EL (cell line): Measurements from ENCODE around the gene GPHN.
"Not testable (repeated sequence)": the region's sequence is repeated elsewhere in the genome, so short reads cannot be mapped to it uniquely, and the experiment has no call there.

Source experiments
- DNase-seq: peaks from one replicate; pipeline ENCODE4 v3.0.0-alpha.2; 2016

Gene GPHN

DNA sequence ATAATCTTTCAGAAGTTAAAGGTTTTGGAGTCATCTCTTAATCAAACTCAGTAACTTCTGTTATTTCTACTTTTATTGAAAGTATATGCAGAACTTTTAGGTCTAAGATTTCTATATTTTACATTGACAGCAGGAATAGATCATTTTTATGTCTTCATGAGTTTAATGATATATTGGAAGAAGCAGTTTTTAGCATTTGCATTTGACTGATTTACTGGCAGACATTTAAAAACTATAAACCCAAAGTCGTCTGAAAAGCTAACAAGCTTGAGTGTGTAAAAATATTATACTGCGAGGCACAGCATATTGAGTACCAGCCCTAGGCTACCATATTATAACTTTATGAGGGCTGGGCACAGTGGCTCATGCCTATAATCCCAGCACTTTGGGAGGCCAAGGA, 467.3 kb downstream of the GPHN start:
- no peak for DNase-seq

DNA sequence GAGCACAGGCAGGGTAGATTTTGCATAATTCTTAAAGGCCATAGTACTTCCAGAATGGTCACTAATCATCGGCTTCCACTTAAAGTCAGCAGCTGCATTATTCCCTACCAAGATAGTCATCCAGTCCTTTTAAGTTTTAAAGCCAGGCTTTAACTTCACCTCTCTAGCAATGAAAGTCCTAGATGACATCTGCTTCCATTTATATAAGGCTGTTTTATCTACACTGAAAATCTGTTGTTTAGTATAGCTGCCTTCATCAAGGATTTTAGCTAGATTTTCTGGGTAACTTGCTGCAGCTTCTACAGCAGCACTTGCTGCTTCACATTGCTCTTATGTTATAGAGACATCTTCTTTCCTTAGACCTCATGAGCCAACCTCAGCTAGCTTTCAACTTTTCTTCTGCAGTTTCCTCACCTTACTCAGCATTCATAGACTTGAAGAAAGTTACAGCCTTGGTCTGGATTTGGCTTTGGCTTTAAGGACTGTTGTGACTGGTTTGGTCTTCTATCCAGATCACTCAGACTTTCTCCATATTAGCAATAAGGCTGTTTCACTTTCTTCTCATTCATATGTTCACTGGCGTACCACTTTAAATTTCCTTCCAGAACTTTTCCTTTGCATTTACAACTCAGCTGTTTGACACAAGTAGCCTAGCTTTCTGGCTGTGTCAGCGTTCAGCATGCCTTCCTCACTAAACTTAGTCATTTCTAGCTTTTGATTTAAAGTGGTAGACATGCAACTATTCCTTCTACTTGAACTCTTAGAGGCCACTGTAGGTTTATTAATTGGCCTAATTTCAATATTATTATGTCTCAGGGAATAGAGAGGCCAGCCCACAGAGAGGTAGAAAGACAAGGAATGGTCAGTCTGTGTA, 471.4 kb downstream of the GPHN start:
- DNase-seq = peak; percentile 8

DNA sequence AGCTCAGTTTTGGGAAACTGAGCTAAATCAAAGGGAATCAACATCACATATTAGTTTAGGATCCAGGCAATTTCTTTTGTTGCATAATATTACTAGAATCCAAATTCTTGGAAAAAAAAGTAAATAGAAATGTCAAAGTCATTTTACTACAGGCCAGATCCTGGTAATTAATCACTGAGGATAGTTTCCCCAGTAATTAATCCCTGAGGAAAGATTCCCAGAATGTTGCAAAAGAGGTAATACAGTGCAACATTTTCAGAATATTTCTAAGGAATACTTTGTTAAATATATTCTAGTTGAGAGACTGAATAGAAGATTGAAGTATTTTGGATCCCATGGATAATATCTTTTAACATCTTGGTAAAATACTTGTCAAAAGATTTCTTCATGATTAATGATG, 474.3 kb downstream of the GPHN start:
- no peak for DNase-seq

DNA sequence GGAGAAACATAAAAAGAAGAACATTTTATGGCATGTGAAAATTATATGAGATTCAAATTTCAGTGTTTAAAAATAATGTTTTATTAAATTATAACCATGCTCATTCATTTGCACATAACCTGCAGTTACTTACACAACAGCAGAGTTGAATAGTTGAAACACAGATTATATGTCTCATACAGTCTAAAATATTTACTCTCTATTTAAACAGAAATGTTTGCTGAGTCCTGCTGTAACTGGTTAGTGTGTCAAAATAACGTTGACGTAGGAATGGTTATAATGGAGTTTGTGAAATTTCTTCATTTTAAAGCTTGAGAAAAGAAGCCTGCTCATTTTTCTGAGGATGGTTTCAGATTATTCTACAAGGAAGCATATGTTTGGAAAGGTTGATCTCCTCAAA, 484.8 kb downstream of the GPHN start:
- DNase-seq = no peak

DNA sequence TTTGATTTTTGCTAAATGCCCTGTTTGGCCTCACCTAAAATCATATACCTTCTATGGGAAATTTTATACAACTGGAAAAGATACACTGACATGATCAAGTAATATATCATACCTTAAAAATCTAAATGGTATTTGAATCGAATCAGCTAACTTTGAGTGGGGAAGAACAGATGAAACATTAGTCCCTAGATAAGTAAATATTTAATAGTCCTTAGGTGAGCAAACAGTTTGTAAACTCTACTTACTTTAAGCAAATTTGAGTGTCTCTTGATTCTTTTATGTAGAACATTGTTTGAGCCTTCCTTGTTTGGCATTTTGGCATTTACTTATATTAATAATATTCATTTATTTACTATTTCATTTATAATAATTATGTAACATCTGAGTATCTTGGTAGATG, 485.6 kb downstream of the GPHN start:
- DNase-seq = no peak

DNA sequence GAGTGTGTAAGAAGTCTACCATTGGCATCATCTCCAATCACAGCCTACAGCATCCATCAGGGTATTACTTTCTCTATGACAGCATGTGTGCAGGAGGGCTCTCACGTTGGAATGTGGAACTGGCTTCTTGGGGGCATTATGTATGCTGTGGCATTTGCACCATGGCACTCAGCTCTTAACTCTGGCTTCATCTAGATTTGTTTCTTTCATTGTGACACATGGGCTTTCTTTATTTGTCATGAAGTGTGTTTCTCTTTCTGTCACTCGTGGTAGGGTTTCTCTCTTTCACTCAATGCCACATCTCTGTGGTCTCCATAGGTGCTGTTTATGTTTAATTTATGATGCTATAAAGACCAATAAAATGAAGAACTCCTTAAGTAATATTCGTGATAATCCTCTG, 490.1 kb downstream of the GPHN start:
- DNase-seq = no peak

DNA sequence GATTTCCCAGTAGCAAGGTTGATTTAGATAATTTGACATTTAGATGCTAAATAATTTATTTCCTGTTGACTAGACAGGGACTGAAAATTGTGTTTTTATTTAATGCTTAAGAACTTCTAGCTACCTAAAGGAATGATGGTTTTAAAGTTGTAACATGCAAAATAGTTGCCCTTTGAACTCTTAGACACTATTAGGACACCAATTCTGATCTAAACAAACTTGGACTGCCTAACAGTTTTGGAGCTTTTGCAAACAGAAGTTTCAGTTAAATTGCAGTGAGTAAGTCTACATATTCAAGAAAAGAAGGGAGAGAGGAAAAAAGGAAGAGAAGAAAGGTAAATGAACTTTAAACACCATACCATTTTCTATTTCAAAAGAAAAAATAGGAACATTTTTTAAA, 492.0 kb downstream of the GPHN start:
- DNase-seq = no peak

DNA sequence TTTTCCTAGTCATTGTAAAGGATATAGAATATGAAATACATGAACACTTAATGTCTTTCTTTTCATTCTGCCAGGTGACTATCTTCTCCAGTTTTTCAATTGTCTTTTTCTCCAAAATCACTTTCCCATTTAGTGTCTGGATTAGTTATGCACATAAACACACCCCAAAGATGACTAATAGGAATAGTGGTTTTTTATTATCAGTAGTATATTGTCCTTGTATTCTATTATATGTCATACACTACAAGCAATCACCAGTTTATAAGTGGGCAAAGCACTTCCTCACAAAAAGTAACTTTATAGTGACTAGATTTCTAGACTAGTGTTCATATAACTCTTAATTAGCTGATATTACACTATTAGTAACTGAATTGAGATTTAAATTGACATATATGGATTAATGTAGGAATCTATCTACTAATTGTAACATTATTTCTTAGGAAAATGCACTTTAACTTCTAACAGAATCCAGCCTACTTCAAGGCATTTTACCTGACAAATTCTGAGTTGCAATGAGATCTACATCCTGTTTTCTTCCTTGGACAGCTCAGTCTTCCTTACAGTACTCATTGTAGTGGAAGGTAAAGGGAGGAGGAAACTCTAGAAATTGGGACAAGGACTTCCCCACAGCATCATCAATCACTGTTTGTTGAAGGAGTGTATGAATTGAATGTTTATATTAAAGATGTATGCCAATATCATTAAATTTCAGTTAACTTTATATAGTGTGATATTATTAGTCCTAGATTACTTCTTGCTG, 495.2 kb downstream of the GPHN start:
- peak; percentile 23 for DNase-seq

DNA sequence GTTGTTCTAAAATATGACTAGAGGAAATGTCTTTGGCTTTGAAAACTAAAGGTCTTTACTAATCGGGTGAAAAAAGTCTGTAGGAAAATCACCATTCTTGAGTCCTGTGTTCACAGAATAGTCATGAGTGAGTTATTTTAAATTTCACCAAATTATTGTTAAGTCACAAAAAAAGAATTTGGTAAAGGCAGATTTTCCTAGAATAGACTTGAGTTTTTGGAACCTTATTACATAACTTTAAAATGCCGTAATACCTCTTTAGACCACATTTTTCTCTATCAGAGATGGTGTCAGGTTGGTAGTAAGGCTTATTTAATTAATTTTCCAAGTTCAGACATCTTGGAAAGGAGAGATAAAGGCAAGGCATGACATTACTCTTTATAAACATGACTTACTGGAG, 496.6 kb downstream of the GPHN start:
- DNase-seq = peak; percentile 71

DNA sequence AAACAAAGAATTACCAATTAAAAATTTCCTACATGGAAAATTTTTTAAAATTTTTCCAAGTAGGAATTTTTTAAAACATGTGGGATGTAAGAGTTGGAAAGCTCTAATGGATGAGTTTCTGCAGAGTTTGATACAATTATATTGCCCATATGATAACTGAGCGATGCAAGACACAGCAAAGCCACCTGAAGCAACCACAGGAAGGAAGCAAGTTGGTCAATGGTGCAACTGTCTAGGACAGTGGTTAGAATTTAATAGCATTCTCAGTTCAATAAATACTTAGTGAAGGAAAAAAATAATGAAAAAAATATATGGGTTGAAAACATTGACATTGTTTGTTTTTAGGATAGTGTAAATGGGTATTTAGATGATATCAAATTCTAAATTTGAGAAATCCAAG, 502.7 kb downstream of the GPHN start:
- no peak for DNase-seq

DNA sequence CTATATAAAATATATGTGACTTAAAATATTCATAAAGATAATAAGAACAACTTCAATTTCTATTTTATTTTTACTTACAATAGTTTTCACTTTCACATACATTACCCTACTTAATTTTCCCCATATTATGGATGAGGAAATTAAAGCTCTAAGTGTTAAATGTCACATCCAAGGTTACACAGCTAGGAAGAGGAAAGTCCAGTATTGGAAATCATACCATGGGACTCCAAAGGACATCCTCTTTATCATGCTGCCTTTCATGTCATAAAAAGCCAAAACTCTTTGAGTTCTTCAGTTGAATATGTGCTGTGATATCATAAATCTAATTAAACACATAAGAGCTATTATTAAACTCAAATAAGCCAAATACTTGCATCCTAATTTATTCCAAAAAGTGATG, 508.9 kb downstream of the GPHN start:
- no peak for DNase-seq

DNA sequence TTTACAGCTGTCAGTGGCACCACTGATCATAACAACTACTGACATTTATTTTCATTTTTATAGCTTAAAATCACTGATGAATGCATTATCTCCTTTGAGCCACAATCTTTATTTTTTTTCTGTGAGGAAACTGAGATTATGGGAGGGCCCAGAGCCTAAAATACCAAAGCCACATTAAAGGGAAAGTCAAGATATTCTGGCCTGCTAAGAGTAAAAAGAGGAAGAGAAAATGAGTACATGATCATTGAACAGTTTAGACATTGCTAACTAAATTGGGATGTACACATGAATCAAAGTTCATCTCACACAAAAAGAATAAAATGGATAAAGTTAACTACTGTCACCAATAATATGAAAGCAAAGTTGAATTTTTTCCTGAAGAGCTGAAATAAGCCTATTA, 510.8 kb downstream of the GPHN start:
- no peak for DNase-seq

DNA sequence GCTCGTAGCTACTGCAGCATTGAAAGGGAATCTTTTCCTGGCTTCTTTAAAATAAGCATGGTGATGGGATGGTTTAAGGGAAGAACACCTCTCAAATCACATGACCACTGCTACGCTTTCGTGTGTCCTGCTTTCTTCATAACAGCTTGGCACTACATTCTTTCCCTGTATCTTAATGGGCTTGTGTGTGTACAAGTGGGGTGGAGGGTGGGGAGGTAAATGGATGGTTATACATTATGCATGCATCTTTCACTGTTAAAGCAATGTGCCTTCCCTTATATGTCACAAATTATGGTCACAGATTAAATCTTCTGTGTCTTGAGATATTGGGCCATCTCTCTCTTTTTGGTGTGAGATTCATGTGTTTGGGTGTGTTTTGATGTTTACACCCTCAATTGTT, 511.8 kb downstream of the GPHN start:
- no peak for DNase-seq

DNA sequence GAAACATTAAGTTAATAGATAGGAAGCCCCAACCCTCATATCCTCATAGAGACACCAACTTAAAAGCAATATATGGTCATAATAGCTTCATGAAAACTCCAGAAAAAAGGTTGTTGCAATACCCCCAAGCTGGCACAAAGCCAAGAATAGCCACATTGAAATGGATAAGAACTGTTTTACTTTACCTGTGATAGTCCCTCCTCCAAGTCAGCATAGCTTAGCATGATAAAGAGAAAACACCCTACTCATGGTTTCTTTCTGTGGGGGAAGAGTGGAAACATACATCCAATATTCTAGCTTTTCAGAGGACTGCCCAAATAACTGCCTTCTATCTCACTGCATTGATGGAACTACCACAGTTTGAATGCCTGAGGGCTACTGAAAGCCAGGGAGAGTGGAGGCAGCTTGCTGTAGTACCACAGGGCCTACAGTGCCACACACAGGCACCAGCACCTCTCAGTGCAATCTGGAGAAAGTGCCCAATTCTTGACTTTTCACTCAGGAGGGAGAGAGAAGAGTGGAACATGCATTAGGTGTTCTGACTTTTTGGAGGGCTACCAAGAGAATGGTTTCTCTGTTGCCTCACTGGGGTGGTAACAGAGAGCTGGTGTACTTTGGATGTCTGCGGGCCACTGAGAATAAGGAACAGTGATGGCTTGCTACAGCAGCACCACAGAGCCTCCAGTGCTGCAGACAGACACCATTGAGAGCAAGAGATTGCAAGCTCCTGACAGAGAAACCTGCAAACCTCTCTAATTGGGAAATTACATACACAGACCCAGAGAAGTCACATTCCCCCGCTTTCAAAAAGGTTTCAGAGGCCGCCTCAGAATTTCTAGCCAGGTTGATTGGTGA, 524.2 kb downstream of the GPHN start:
- DNase-seq = no peak

DNA sequence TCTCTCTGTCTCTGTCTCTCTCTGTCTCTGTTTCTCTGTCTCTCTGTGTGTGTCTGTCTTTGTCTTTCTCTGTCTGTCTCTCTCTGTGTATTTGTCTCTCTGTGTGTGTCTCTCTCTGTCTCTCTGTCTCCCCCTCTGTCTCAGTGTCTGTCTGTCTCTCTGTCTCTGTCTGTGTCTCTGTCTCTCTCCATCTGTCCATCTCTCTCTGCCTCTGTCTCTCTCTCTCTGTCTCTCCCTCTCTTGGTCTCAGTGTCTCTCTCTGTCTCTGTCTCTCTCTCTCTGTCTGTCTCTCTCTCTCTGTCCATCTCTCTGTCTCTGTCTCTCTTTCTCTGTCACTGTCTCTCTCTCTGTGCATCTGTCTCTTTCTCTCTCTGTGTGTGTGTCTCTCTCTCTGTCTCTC, 537.5 kb downstream of the GPHN start:
- DNase-seq = no peak

DNA sequence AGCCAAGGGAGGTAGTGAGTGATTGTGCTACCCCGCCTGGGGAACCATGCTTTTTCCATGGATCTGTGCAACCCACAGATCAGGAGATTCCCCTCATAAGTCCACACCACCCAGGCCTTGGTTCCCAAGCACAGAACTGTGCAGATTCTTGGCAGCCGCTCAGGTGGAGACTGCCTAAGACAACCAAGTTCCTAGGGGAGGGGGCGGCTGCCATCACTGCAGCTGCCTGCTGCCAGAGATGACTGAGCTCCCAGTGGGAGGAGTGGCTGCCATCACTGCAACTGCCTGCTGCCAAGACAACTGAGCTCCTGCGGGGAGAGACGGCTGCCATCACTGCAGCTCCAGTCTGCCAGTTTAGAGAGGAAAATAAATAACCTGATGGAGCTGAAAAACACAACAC, 542.9 kb downstream of the GPHN start:
- DNase-seq = no peak

DNA sequence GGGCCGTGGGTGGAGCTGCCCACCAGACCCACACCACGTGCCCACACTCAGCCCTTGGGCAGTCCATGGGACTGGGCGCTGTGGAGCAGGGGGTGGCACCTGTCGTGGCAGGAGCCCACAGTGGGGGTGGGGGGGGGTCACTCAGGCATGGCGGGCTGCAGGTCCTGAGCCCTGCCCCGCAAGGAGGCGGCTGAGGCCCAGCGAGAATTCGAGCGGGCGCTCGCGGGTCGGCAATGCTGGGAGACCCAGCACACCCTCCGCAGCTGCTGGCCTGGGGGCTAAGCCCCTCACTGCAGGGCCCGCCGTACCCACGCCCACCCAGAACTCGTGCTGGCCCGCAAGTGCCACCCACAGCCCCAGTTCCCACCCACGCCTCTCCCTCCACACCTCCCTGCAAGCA, 548.7 kb downstream of the GPHN start:
- DNase-seq = no peak

DNA sequence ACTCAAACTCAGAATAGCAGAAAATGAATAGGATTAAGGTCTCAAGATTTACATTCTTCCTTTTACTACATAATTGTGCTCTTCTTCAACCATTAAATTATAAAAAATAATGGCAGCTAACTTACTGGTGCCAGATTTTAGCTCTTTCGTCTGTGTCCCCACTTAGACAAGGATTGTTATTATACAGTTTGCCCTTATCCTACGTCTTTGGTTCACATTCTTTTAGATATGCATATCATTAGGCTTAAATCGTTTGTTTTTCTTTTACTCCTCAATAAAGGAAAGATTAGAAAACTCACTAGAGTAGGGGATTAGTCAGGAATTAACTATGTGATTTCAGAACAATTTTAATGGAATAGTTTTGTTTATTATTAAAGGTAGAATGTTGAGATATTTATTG, 551.6 kb downstream of the GPHN start:
- peak; percentile 28 for DNase-seq

DNA sequence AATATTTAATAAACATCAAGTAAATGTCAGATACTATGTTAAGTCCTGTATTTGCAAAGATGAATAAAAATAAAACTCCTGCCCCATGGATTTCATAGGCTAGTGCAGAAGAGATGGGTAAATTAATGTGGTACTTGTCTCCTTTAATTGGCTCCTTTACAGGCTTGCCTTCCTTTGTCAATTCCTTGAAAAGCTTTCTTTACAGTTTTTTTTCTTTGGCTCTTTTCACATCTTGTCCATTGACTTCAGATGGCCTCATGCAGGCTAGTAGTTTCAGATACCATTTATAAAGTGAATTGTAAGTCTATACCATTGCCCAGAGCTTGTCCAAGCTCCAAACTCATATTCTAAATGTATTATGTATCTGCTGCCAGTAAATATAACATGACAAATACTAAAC, 552.6 kb downstream of the GPHN start:
- DNase-seq = no peak

DNA sequence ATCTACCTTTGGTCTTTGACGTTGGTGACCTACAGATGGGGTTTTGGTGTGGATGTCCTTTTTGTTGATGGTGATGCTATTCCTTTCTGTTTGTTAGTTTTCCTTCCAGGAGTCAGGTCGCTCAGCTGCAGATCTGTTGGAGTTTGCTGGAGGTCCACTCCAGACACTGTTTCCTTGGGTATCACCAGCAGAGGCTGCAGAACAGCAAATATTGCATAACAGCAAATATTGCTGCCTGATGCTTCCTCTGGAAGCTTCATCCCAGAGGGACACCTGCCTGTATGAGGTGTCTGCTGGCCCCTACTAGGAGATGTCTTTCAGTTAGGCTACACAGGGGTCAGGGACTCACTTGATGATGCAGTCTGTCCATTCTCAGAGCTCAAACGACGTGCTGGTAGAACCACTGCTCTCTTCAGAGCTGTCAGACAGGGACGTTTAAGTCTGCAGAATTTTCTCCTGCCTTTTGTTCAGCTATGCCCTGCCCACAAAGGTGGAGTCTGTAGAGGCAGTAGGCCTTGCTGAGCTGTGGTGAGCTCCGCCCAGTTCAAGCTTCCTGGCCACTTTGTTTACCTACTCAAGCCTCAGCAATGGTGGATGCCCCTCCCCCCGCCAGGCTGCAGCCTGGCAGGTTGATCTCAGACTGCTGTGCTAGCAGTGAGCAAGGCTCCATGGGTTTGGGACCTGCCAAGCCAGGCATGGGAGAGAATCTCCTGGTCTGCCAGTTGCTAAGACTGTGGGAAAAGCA, 559.3 kb downstream of the GPHN start:
- DNase-seq = not testable (repeated sequence)

DNA sequence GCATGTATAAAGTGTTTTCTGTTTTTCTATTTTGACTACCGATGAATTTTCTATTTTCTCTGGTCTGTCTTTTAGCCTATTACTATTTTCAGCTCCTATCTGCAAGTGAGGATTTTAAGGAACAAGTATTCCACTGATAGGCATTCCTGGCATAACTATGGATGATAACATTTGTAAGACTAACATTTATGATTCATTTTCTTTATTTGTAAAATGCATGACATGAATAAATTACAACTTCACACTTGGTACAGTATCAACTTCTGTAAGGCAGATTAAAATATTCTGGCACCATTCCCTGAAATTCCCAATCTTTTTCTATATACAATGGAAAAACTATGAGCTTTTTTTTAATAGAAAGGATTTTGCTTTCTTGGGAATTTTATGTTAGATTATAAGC, 560.3 kb downstream of the GPHN start:
- DNase-seq = peak; percentile 34

DNA sequence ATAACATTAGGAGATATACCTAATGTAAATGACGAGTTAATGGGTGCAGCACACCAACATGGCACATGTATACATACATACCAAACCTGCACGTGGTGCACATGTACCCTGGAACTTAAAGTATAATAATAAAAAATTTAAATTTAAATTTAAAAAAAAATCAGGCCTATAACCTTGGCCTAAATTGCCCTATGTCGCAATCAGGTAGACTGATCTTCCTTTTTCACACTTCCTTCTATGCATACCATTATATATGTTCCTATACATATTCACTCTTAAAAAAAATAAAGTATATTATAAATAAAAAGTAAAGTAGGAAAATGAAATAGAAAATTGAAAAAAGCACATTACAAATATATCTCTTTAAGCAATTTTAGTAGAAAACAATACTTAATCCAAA, 563.6 kb downstream of the GPHN start:
- no peak for DNase-seq

DNA sequence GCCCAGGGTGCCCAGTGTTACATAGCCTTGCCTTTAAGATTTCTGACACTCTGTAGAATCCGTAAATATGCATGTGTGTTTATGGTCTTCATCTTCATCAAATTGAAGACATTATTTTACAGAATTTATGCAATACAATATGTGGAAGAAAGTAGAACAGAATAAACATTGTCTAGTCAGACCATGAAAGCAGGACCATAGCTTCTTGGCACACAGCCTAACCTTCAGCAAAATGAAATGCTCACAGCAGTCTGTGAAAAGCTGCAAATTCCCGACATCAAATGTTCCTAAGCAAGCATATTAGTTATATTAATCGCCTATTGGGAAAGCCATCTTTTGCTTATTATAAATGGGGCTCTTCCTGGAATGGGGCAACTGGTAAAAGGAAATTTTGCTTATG, 570.0 kb downstream of the GPHN start:
- no peak for DNase-seq
